Adrenal gland (tissue), 12 donors: ENCODE data around the gene PTPN14. TPM values are rescaled to one million over a fixed set of nuclear protein-coding genes. Genes with fewer than 3 reads are reported as not detected.

Experiments used
- DNase-seq, 7 donors: peaks; one replicate each; pipeline ENCODE4 v3.0.0-alpha.2; 2019 to 2020
- H3K27ac ChIP-seq, 5 donors: fragments of 200-600 bp; sonication (generic) in 4 of 5; 1 replicate in 3 of 5; 2 replicates in 2 of 5; pipeline versions ENCODE4 v1.5.1 to v1.8.0; 2016 to 2020; ENCODE audit warnings: mild to moderate bottlenecking in 1 of 5
- H3K27me3 ChIP-seq: fragments of 200-600 bp; 2 replicates; pipeline ENCODE4 v1.8.0; 2021
- H3K36me3 ChIP-seq, 2 donors: fragments of 200-600 bp; replicated peaks in 1 of 2; 1 replicate in 1 of 2; 2 replicates in 1 of 2; pipeline versions ENCODE4 v1.5.1 to v1.8.0; 2018 to 2022
- H3K4me1 ChIP-seq, 2 donors: fragments of 200-600 bp; replicated peaks in 1 of 2; 1 replicate in 1 of 2; 2 replicates in 1 of 2; pipeline versions ENCODE4 v1.5.1 to v1.8.0; 2018 to 2021
- H3K4me3 ChIP-seq, 4 donors: fragments of 200-600 bp; sonication (generic) in 3 of 4; one replicate each; pipeline ENCODE4 v1.5.1; 2016 to 2018
- H3K9me3 ChIP-seq, 3 donors: fragments of 200-600 bp; sonication (generic) in 1 of 3; replicated peaks in 1 of 3; 1 replicate in 2 of 3; 2 replicates in 1 of 3; pipeline versions ENCODE4 v1.5.1 to v1.8.0; 2016 to 2021
- CTCF ChIP-seq, 6 experiments: fragments of 450-650 bp in 4 of 6; fragments of 200-600 bp in 2 of 6; sonication (generic) in 1 of 6; IDR thresholded peaks; 1 replicate in 5 of 6; 2 replicates in 1 of 6; pipeline versions ENCODE4 v1.5.1 to v1.8.0; 2016 to 2021; ENCODE audit warnings: antibody characterized with exemption in 6 of 6, mild to moderate bottlenecking in 2 of 6, moderate library complexity in 1 of 6
- POLR2A ChIP-seq, 2 donors: fragments of 450-650 bp; IDR thresholded peaks; one replicate each; pipeline ENCODE4 v1.6.1; 2017; ENCODE audit warnings: antibody characterized with exemption in 2 of 2, mild to moderate bottlenecking in 2 of 2, moderate library complexity in 1 of 2
- WGBS, 4 donors: extraction: QIAGEN DNeasy Blood & Tissue Kit in 2 of 4; methylation state at CpG; one replicate each; pipeline versions ENCODE4 v1.1.5 to v1.1.7; 2013 to 2017; 5-methylcytosine and 5-hydroxymethylcytosine counted together
- intact Hi-C, 2 donors: fragments of 100-400 bp; cut with DNase I; formaldehyde crosslinking; loops; one replicate each; pipeline versions ENCODE4 v1.14.1 to v1.15.0; 2022 to 2023
- polyA plus RNA-seq, 3 donors: library from polyadenylated mRNA; stranded (reverse); fragments of 200-250 nt in 2 of 3; fragments of 350-450 nt in 1 of 3; fragmentation: Illumina TruSeq in 1 of 3; extraction: RNeasy Lipid Tissue Mini Kit (QIAGEN cat#74804) in 1 of 3; gene quantifications; one replicate each; pipeline ENCODE4 v1.2.3, GENCODE V29; 2013 to 2014
- total RNA-seq, 9 donors: library from RNA; depleted of rRNA in 4 of 9; stranded (reverse); fragments of >200 nt in 4 of 9; fragments of 120-200 nt in 1 of 9; fragmentation: NEBNext Ultra II Directional in 1 of 9; extraction: Animal tissue kit (Norgen Biotek cat#: 25700) in 1 of 9; gene quantifications; one replicate each; pipeline versions ENCODE4 v1.1.0 to v1.2.4, GENCODE V29; 2013 to 2023
- donor health status: healthy with polysubstance abuse.
- donor health status: Bipolar disorder and iron deficiency.
- donor health status: DM: yes; HTN: yes; CAD: no.
- donor health status: DM: no; HTN: no; CAD: no.
- donor health status: DM: no; HTN: no; CAD: no.
- donor health status: DM: yes; HTN: yes; CAD: no.

The PTPN14 gene
- total and polyA plus RNA-seq, 12 donors: 7.9 to 96.2 (median 32.0) TPM

DNA sequence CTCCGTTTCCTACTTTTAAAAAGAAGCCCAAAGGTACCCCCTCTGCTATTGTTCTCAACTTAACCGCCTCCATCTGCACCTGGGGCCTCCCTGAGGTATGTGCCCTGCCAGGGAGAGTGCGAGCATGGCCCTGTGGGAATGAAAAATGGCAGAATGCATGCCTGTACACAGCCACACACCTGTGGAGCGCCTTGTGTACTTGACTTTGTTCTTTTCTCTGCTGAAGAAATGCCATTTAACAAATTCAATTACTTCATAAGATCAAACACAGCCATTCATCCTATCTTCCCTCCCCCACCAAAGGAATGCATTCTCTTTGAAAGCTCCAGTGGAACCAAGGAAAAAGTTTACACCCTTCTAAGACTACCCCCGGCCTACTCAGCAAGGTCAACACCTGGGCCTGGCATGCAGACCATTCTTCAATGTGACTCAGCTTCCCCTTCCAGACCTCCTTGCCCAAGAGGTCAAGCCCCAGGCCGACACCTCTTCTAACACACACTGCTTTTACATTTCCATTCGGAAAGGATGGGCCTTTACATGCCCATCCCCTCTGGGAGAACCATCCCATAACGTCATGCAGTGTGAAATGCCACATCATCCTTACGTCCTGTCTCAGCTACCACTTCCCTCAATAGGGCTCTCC is 146.7 kb downstream of the PTPN14 start:
- TF ChIP-seq POLR2A (IDR thresholded peaks at IDR 0.05) (no peak), CTCF (IDR thresholded peaks at IDR 0.05) (no peak)
- intact Hi-C loops: no loop called here
- no peaks in the 10 kb centered on the region for H3K9me3 ChIP-seq
- no peak overlapping the region for H3K27ac ChIP-seq
- WGBS, 4 donors: 82 to 87% (median 86%) methylated on average over 9 of the region's 9 CpGs
- no peaks in the 10 kb centered on the region for H3K4me1 ChIP-seq
- no peaks in the 10 kb centered on the region for H3K27me3 ChIP-seq
- H3K4me3 ChIP-seq: no peak overlapping the region
- DNase-seq: no peak
- no peaks in the 10 kb centered on the region for H3K36me3 ChIP-seq

GRCh38 chr1:214404154-214404553 is 147.2 kb downstream of the PTPN14 start:
- Histone ChIP-seq H3K27me3 (no peaks in the 10 kb centered on the region), H3K4me1 (no peaks in the 10 kb centered on the region), H3K4me3 (no peak overlapping the region), H3K9me3 (no peaks in the 10 kb centered on the region), H3K36me3 (no peaks in the 10 kb centered on the region), H3K27ac (no peak overlapping the region)
- DNase-seq: no peak
- 72 to 79% (median 76%) methylated on average over 4 of the region's 4 CpGs for WGBS, 4 donors
- no peak for TF ChIP-seq POLR2A (IDR thresholded peaks at IDR 0.05)
- no peak for TF ChIP-seq CTCF (IDR thresholded peaks at IDR 0.05)
- intact Hi-C loops: no loop called here

DNA sequence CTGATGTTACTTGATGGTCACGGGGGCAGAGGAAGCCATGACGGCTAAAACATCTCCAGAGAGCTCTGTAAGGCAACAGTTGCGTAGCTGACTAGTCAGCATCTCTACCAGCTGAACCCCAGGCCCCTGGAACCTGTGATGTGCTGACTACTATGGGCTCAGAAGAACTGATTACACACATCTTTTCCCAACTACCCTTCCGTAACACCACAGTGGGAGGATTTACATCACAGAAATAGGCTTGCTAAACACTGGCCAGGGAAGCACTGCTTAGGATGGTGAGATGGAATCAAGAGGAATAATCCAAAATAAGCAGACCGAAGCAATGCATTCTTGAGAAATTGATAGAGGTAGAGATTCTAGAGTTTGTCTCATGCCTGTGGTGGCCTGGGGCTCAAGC is 148.0 kb downstream of the PTPN14 start:
- no peaks in the 10 kb centered on the region for H3K27me3 ChIP-seq
- H3K27ac ChIP-seq: no peak overlapping the region
- no peaks in the 10 kb centered on the region for H3K4me1 ChIP-seq
- H3K36me3 ChIP-seq: no peaks in the 10 kb centered on the region
- WGBS, 4 donors: 78 to 96% (median 79%) methylated on average over 5 of the region's 5 CpGs
- no peak overlapping the region for H3K4me3 ChIP-seq
- DNase-seq: no peak
- no peak for TF ChIP-seq CTCF (IDR thresholded peaks at IDR 0.05)
- no peak for TF ChIP-seq POLR2A (IDR thresholded peaks at IDR 0.05)
- intact Hi-C loops: no loop called here
- H3K9me3 ChIP-seq: no peaks in the 10 kb centered on the region

DNA sequence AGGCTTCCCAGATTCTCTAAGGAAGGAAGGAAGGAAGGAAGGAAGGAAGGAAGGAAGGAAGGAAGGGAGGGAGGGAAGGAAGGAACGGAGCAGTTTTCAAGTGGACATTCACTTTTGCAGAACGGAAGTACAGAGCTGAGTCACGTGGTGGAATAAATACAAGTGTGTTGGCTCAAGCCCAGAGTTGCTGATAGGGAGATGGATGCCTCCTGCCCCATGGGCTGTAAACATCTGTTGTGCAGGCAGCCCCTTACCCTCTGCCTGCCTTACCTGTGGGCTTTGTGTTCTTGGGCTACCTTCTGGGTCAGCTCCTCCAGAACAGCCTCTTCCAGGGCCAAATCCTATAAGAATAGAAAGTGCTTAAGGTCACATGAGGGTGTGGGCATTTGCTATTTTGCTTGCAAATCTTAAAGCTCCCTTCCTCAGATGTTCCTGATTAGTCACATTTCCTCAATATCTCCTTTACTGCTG is 148.8 kb downstream of the PTPN14 start:
- Histone ChIP-seq H3K4me1 (no peaks in the 10 kb centered on the region), H3K9me3 (no peaks in the 10 kb centered on the region), H3K36me3 (no peaks in the 10 kb centered on the region), H3K27me3 (no peaks in the 10 kb centered on the region), H3K4me3 (no peak overlapping the region), H3K27ac (no peak overlapping the region)
- WGBS, 4 donors: 8 to 24% (median 18%) methylated on average over 1 to 3 of the region's 3 CpGs
- no peak for TF ChIP-seq CTCF (IDR thresholded peaks at IDR 0.05)
- no peak for TF ChIP-seq POLR2A (IDR thresholded peaks at IDR 0.05)
- intact Hi-C loops: no loop called here
- DNase-seq: peak in 2 of 7 donors; percentile 27 to 35
